ENCODE data around the gene TMEM39B. TPM values are rescaled to one million over a fixed set of nuclear protein-coding genes. Genes with fewer than 3 reads are reported as not detected.

The TMEM39B gene
- 1 to 10 TPM; 8.2 to 9.5 TPM for total RNA-seq
- long read RNA-seq, transcript TMEM39B-201 (9 exons, 1,813 nt) = major isoform, 5 of 12 reads
- long read RNA-seq, partial matches to known transcripts = 4 of 12 reads
- long read RNA-seq, other reads (novel, unspliced or antisense) = 3 of 12 reads

DNA sequence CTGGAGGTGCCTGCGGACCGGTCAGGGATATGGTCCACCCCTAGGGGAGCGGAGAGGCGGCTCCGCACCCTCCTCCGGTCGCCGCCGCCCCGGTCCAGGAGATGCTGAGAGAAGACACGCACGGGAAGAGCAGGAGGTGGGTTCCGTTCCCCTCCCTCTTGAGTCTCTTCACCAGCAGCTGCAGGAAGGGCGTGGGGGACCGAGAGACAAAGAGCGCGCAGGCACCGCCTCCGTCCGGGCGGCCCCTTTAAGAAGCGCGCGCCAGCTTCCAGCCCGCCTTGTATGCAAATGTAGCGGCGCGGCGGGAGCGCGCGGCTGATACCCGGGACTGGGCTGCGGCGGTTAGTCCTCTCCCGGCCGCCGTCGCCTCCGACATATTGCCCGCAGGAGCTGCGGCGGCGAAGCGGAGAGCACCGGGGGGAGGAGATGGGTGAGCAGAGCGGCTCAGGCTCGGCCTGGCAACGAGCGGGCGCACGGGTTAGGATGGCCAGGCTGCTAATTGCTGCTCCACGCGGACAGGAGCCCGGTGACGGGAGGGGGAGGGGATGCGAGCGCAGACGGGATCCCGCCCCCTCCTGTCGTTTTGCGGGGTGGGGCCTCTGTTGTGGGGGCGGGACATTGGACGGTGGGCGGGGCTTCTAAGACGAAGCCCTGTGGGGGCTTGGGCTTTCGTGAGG lies at the start of gene TMEM39B:
TSS of gene TMEM39B (plus strand) at position 318 of the 677 bp plus-strand sequence. CDS start at position 427, 109 bp downstream.
- intact Hi-C loops (cut with DNase I) = no loop called here
- DNase-seq = peak; percentile 97
- peak; percentile 96 for ATAC-seq

DNA sequence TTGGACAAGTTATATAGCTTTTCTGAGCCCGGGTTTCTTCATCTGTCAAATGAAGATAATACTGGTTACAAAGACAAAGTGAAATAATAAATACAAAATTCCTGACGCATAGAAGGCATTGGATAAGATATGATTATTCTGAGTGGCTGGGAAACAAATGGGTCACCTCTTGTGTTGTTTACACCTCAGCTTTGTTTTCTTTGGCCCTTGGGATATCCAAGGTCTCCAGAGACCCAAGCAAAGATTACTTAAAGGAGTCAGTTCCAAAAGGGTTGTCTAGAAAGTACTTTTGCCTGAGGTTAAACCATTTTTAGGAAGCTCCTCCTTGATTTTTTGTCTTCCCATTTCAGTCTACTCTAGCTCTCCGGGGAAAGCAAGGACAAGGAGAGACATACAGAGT lies 49.4 kb upstream of the TMEM39B start:
- intact Hi-C loops (cut with DNase I) = no loop called here
- no peak for DNase-seq
- ATAC-seq = no peak

DNA sequence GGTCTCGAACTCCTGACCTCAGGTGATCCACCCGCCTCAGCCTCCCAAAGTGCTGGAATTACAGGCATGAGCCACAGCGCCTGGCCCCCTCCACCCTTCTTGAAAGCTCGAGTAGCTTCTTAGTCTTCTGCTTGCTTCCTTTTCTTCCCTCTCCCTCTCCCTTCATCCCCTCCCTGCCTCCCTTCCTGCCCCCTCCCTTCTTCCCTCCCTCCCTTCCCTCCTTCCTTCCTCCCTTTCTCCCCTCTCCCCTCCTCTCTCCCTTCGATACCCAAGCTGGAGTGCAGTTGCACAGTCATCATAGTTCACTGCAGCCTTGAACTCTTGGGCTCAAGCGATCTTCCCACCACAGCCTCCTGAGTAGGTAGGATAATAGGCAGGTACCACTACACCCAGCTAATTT lies 47.2 kb upstream of the TMEM39B start:
- intact Hi-C loops (cut with DNase I) = no loop called here
- DNase-seq (no peak), ATAC-seq (no peak)

DNA sequence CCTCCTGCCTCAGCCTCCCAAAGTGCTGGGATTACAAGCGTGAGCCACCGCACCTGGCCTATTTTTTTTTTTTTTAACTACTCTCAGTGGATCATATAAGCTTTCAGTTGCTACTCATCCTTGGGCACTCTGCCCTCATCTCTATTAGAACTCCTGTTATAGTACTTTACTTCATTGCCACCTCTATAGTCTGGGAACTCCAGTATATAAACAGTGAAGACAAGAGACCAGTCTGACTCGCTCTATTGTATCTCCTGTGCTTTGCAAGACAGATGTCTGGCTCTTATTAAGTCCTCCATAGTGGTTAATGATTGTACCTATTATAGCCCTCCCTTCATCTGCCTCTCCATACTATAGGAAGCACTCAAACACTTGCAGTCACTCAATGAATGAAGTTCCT lies 44.0 kb upstream of the TMEM39B start:
- DNase-seq (no peak), ATAC-seq (no peak)
- intact Hi-C loops (cut with DNase I) = no loop called here

DNA sequence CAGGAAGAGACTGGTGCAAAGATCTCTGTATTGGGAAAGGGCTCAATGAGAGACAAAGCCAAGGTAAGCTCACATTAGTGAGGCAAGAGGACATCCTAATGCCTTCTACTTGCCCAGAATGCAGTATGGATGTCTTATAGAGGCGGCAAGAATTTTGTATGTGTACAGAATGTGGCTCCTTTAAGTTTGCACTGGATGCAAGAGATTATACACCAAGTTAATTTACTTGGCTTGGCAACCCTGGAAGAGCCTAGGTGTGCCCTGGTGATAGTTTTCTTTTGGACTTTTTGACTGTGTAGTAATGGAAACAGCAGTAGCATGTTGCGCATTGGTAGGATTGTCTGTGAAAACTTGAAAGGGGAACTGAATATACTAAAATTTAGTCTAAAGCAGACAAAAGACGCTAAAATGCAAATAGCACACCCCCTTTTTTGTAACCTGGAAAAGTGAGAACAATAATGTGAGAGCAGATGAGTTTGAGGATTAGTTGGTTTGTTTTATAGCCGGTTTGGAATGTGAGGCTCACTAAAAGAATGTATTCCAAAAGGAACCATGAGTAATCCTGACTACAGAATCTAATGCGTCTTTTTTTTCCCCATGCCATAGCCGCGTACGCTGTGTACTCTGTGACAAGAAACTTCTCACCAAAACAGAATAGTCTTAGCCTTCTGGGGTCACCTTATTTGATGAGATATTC lies 41.0 kb upstream of the TMEM39B start:
- intact Hi-C loops (cut with DNase I) = no loop called here
- DNase-seq (no peak), ATAC-seq (no peak)

DNA sequence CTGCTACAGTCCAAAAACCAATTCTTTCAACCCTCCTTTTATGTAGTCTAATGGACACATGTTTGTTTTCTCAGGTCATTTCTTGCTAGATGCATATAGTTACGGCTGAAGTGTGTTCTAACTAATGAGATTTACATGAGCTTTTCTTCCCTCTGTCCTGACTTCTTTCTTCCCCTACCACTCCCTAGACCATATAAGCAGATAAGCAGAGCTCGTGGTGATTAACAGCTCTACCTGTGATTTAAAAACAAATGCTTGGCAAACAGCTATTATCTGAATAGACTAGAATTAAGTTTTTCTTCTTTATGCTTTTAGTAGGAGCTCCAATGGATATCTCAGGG lies 40.5 kb upstream of the TMEM39B start:
- intact Hi-C loops (cut with DNase I) = no loop called here
- ATAC-seq (no peak), DNase-seq (no peak)

DNA sequence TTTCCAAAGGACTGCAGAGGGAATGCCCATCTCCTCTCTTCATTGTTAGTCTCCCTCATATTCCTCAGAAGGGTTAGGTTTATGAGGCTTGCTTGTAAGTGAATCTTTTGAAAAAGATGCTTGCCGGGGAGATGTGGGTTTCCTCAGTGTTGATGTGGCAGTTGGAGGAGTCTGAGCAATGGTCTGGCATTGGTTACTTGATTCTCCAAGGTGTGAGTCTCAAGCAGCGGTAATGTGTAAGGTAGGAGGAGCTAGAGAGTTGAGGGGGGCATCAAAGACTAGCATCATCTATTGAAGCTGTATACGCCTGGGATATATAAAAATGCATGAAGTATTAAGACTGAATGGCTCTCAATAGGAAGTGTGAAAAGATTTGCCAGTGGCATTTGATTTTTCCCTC lies 37.6 kb upstream of the TMEM39B start:
- DNase-seq (no peak), ATAC-seq (no peak)
- intact Hi-C loops (cut with DNase I) = no loop called here

DNA sequence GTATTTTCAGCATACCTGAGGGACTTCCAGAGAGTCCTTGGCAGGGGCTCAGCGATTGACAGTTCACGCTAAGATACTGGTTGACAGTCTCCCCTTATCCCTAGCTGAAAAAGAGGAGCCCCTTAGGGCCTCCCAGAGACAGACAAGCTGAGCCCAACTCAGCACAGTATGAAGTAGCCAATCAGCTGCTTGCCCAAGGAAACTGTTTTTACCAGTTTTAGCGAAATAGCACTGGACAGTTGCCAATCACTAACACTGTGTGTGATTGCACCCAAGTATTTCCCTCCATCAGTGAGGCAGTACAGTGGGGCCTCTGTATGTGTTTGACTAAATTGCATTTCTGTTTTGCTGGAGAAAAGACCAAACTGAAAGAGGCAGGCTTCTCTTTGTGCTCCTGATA lies 32.0 kb upstream of the TMEM39B start:
- intact Hi-C loops (cut with DNase I) = no loop called here
- ATAC-seq = peak in 1 of 2 donors; percentile 70
- no peak for DNase-seq

DNA sequence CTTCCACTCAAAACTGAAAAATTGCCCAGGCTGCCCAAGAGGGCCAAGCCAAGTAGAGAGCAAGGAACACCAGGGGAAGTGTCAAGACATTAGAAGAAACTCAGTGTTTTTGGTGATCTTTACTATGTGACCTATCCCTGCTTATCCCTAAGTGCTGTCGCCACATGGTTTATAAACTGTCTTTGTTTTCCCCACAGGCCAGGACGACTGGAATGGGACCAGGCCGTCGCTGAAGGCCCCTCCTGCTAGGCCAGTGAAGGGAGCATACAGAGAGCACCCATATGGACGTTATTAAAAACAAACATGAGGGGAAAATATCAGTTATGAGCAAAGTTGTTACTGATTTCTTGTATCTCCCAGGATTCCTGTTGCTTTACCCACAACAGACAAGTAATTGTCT lies 30.4 kb upstream of the TMEM39B start:
- DNase-seq (no peak), ATAC-seq (no peak)
- intact Hi-C loops (cut with DNase I) = no loop called here

DNA sequence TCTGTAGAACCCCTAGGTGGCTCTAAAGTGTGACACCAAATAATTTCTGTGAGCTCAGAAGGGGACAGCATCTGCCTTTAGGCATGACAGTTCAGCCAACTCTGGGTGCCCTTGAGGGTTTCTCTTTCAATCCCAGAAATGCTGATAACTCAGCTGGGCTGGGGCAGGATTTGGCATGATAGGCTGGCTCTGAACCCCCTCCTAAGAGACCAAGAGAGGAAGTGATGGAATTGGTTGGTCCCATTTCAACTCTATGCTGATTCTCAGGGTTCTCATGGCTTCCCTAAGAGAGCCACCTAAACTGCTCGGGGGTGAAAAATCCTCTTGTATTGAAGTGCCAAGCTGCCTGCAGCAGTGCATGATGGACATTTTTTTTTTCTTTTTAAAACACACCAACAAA lies 28.5 kb upstream of the TMEM39B start:
- DNase-seq (no peak), ATAC-seq (no peak)
- intact Hi-C loops (cut with DNase I) = no loop called here

DNA sequence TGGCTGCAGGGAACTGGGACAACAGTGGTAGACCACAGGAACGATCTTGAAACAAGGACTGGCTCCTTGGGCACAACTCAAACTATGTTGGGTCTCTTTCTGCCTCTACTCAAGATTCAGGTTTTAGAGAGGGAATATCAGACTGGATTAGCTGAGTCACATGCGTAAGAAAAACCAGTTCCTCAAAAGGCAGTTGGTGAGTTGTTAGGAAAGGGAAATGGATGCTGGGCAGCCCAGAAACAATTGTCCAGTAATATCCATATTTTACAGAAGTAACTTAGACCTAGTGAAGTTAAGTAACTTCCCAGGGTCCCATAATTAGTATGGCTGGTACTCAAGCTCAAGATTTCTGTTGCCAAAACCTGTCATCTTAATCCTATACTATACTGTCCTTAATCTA lies 27.0 kb upstream of the TMEM39B start:
- ATAC-seq (peak in 1 of 2 donors; percentile 37), DNase-seq (no peak)
- intact Hi-C loops (cut with DNase I) = no loop called here

DNA sequence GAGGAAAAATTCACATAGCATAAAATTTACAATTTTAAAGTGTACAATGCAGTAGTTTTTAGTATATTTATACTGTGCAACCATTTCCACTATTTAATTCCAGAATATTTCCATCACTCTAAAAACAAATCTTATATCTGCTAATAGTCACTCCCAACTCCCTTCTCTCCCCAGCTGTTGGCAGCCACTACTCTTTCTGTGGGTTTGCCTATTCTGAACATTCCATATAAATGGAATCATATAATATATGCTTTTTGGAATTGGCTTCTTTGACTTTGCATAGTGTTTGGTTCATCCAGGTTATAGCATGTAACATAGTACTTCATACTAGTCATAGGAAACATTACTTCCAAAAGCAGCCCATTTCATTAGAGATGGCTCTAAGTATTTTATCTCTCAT lies 25.0 kb upstream of the TMEM39B start:
- intact Hi-C loops (cut with DNase I) = no loop called here
- ATAC-seq (no peak), DNase-seq (no peak)

DNA sequence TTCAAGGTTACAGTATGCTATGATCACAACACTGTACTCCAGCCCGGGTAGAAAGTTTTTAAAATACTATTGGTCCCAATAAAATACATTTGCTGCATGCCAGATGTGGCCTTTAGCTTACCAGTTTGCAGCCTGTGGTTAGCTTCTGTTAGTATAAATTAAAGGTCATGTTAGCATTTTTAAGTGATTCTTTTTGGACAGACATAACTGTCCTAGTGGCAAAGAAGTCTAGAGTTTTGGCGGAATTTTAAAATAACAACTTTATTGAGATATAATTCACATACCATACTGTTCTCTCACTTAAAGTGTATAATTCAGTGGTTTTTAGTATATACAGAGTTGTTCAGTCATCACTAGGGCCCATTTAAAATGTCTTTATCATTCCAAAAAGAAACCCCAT lies 24.3 kb upstream of the TMEM39B start:
- intact Hi-C loops (cut with DNase I) = no loop called here
- DNase-seq = no peak
- ATAC-seq = no peak

DNA sequence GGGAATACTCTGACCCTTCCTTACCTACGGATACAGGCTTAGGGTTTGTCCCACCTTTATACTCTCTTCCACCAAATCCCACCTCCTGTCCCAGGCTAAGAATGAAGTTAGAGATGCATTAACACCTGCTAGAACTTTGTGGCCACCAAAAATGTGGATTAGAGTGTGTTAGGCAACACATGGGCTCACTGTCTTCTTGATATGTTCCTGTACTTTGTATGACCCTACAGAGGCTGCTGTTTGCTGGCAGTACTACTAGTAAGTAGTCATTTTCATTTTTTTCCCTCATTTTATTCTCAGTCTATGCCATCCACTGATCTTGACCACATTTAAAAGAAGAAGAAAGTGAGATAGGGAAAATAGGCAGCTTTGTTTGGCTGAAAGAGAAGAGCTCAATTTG lies 21.0 kb upstream of the TMEM39B start:
- ATAC-seq (no peak), DNase-seq (no peak)
- intact Hi-C loops (cut with DNase I) = no loop called here

DNA sequence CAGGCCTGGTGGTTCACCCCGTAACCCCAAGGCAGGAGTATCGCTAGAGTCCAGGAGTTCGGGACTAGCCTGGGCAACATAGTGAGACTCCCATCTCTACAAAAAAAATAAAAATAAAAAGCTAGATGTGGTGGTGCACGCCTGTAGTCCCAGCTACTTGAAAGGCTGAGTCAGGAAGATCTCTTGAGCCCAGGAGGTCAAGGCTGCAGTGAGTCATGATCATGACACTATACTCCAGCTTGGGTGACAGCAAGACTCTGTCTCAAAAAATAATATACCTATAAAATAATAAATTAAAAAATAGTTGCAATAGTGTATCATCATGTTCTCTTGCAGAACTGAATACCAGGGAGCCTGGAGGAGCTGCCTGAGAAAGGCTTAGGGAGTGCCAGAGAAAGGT lies 19.9 kb upstream of the TMEM39B start:
- intact Hi-C loops (cut with DNase I) = no loop called here
- ATAC-seq (no peak), DNase-seq (no peak)

DNA sequence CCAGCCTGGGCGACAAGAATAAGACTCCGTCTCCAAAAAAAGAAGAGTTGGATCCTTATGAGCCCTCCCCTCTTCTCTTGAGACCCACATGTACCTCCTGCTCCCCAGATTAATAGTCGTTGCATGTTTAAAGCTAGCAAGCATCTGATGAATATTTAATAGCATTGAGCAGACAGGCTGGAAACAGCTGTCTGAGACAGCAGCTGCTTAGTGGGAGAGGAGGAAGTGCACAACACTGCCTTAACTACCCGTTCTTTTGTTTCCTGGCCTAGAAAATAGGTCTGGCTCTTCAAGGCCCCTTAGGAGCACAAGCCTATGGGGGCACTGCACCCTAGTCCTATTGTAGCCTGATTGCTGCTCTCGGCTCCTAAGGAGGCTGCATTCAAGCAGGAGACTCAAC lies 17.3 kb upstream of the TMEM39B start:
- intact Hi-C loops (cut with DNase I) = no loop called here
- no peak for DNase-seq
- no peak for ATAC-seq

DNA sequence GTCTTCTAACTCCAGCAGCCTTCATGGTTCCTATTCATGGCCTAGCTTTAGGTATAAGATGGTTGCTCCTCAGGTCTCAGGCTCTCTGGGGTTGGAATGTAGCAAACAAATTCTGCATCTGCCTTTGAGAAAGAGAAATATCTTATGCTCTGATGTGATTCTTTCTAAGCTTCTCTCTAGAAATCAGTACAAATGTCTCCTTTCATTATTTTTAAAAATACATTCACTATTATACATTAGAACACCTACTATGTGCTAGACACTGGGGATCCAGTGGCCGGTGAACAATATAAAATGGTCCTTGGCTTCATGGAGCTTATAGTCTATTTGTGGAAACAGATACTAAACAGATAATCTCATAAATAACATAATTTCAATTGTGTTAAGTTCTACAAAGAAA lies 16.1 kb upstream of the TMEM39B start:
- ATAC-seq = no peak
- intact Hi-C loops (cut with DNase I) = no loop called here
- DNase-seq = no peak

DNA sequence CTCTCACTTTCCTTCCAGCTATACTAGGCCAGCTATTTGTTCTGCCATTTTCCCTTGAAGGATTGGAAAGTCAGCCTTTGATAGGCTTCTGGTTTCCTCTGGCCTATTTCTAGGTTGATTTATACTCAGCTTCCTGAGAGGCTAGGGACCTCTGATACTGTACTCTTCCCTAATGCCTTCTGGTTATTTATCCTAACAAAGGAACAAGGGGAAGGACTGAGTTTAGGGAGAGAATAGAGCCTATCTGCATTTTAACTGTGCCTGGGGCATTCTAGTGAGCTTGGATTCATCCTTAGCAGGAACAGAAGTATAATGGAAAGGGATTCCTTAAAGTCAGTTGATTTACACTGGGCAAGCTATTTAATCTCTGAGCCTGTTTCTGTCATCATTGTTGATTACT lies 11.8 kb upstream of the TMEM39B start:
- ATAC-seq (no peak), DNase-seq (no peak)
- intact Hi-C loops (cut with DNase I) = loop anchor here in 1 of 2 donors (10.0 kb wide), 1 partner anchor 86 kb away; no protein-coding TSS in a partner anchor

DNA sequence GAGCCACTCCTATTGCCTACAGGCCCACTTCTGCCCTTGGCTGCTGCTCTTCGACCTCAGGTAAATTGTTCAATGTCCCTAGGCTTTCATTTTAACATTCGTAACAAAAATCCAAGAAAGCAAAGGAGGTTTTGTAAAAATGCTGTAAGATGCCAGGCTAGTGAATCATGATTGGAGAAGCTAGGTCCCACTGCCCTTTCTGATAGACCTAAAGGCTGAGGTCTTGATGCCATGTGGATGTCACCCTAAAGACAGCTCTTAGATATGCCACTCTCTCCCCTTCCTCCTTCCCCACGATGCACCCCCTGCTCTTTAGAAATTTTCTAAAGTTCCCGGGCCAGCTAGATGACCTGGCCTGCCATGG lies 9.9 kb upstream of the TMEM39B start:
- ATAC-seq = no peak
- DNase-seq = no peak
- intact Hi-C loops (cut with DNase I) = loop anchor here in 1 of 2 donors (10.0 kb wide), 1 partner anchor 88 kb away; no protein-coding TSS in a partner anchor

DNA sequence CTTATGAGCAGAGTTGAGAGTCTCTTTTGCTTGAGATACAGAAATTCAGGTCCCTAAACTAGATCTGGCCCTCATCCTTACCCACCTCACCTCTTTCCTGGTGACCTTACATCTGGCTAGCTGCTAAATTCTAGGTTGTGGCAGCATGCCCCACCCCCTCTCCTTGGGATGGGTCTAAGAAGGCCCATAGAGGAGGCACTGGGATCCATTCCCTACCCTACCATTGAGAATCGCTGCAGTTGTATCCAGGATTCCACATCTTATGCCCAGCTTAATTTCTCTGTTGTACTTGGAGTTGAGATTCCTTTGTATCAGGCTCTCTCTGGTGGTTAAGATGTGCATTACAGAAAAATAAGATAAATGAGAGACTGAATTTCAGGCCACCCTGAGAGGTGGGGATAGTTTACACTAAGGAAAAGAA lies 9.5 kb upstream of the TMEM39B start:
- DNase-seq = no peak
- ATAC-seq = peak; percentile 44 to 48
- intact Hi-C loops (cut with DNase I) = loop anchor here in 1 of 2 donors (10.0 kb wide), 1 partner anchor 88 kb away; no protein-coding TSS in a partner anchor
